HG03520 (cell line): ENCODE results near the gene ZNF202.
"Not testable (repeated sequence)": the region's sequence is repeated elsewhere in the genome, so short reads cannot be mapped to it uniquely, and the experiment has no call there.

Source experiments
- ATAC-seq: cut with Tn5 transposase; IDR thresholded peaks from one replicate; pipeline ENCODE4 v1.9.1; 2021; ENCODE audit warnings: mild to moderate bottlenecking, moderate library complexity; ENCODE audit not compliant: unreplicated experiment

ZNF202 gene

DNA sequence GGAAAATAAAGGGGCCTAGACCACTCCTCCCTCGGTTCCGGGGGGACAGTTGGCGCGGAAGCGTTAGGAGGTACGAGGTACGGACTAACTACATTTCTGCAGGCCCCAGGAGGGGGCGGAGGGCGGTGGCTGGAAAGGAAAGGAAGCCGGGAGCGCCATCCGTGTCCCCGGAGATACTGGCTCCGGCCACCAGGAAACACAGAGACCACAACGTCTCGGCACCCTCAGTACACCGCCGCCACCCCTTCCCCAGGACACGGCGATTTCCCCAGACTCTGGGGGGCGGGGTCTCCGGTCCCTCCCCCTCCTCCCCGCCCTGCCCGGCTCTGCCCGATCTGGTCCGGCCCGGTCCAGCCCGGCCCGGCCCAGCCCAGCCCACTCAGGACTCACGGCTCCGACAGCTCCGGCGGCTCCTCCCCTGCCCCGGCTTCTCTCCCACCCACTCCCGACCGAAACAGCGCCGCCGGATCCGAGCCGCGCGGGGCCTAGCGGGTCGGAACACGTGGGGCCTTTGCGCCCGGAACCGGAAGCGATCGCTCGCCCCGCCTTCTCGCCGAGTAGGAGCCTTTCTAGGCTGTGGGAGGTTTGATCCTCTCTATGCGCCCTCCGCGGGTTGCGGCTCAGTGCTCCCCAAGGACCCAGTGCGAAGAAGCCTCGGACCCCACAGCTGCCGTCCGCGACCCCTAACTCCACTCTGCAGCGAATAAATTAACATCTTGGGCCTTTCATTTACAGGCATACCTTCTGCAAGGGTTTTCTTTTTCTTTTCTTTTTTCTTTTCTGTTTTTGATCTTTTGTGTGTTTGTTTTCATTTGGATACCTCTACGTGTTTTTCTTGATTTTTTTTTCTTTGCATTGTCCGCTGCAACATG lies at the start of gene ZNF202:
TSS of gene ZNF202 (minus strand) at position 502 of the 872 bp plus-strand sequence. CDS start 10,772 bp downstream, outside the sequence.
- peak; percentile 98 for ATAC-seq

DNA sequence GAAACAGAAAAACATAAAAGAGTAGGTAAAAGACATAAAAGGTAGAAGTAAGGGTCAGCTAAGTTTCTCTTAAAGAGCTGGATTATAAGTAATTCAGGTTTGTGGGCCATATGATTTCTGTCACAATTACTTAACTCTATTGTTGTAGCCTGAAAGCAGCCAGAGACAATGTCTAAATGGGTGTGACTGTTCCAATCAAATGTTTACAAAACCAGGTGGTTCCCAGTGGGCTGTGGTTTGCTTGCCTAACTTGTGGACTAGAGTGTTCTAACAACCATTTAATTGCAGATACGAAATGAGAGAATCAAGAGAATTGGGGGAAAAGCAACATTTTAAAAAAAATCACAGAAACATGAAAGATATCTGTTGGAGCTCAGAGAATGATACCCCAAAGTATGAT lies 42.1 kb upstream of the ZNF202 start:
- ATAC-seq: no peak

DNA sequence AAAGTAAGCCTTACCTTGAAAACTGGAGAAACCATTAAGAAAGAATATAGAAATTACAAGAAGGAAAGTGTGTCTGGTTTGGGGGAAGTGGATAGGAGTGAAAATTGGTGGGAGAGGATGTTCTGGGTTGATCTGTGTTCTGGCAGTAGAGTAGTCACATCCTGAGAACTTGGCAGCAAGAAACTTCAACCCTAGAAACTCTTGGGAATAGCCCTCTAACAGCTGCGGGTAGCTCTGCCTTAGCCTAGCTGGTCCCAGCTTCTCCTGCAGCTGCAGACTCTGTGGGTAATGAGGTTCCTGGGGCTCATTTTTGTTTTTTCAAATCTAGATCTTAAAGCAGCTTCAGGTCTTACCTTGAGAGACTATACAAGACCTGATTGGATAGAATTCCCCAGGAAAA lies 37.1 kb upstream of the ZNF202 start:
- ATAC-seq: no peak

DNA sequence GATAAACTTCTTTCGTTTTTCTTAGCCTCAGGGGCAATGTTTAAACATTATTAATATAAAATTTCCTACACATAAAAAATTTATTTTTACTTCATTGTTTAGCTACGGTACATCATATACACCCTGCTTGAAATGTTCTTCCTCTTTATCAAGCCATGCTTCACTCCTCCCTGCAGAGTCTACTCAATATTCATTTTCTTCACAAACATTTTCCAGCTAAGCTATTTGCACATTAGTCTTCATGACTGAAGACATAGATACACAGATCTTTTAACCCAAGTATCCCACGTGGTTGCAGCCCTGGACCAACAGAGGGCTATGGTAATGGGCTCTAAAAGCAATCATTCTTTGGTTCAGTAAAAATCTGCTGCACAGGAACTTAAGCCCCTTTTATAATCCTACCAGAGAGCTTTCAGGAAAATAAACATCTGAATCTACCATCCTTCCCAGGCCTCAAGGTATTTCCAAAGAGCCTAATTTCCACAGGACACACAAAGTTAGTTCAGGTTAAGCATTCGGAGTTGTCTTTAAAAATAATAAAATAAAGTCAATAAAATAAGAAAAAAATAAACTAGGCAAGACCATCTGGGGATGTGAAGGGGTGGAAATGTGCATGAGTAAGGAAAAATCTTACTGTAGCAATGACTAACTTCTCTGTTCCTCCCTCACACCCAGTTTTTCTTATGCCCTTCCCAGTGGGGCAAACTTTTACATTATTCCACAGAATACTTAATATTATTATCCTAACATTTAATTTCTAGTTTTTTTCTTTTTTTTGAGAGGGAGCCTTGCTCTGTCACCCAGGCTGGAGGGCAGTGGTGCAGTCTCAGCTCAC lies 34.5 kb upstream of the ZNF202 start:
- no peak for ATAC-seq

DNA sequence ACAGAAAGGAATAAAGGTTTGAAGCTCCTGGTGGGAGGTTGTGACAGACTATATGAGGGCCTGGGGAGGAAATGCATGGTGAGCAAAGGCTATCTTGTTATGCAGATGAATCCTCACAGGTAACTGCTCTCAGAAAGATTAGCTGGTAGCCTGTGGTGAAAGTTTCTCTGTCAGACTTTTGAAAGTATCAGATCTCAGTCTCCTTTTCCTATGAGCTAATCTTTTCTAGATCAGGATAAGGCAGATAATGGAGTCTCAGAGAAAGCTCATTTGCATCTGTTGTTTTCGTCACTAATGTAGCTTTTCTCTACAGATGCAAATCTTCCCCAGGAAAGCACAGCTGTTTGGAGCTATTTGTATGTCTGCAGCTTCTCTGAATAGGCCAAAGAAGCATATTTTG lies 33.8 kb upstream of the ZNF202 start:
- peak; percentile 67 for ATAC-seq

DNA sequence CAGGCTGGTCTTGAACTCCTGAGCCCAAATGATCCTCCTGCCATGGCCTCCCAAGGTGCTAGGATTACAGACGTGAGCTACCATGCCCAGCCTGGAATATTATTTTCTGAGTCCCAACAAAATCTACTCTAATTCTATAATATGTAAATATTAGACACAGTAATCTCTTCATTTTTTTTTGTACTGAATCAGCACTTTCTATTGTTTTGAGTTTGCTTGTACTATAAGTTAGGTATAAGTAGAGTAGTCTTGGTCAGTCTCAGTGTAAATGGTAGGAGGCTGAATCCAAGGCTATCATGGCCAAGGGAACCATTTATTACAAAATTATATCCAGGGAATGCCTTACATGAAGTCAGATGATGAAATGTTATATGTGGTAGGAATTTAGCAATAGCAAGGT lies 32.5 kb upstream of the ZNF202 start:
- no peak for ATAC-seq

DNA sequence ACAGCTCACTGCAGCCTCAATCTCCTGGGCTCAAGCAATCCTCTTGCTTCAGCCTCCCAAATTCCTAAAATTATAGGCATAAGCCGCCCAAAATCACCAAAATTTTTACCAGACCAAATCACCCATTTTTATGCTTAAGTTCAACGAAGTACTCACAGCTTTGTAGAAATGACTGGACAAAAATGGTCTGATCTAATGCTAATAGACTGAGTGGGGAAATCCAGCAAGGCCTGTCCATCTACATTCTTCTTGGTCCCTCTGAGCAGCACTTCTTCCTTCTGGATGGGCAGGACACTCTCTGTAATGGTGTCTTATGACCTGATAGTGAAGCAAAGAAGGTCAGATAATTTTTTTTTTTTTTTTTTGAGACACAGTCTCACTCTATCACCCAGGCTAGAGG lies 31.6 kb upstream of the ZNF202 start:
- ATAC-seq: no peak

DNA sequence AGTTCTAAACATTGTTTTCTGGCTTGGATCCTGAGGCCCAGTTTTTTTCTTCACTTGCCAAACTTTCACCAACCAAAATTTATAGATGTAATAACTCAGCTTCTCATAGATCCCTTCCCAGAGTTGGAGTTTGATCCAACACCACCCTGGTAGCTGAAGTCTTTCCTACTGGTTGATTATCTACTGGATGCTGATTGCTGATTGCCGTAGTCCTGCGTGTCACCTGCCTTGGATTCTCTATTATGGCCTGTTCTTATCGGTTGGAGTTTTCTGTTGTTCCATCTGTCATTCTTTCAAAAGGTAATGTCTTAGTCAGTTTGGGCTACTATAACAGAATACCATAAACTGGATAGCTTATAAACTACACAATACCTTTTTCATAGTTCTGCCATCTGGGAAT lies 30.2 kb upstream of the ZNF202 start:
- no peak for ATAC-seq

DNA sequence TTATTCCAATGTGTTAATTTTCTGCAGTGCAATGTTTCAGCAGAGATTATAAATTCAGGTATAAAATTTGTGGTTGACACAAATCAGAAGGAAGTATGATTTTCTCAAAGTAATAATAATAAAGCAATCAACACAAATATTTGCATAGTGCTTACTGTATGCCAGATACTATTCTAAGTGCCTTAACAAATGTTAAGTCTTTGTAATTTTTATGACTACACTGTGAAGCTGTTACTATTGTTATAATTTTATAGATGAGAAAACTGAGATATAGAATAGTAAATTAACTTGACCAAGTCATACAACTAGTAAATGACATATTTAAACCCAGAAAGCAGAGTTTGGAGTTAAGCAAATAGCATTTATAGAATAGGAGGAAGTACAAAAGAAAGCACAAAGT lies 29.3 kb upstream of the ZNF202 start:
- ATAC-seq: no peak

DNA sequence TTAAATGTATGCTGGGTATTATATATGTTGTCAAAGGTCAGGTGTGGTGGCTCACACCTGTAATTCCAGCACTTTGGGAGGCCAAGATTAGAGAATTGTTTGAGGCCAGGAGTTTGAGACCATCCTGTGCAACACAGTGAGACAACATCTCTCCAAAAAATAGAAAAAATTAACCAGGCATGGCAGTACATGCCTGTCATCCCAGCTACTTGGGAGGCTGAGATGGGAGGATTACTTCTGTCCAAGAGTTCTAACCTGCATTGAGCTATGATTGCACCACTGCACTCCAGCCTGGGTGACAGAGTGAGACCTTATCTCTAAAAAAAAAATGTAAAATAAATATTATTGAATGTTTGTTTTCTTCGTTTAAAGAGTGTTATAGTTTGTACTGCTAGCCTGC lies 24.1 kb upstream of the ZNF202 start:
- ATAC-seq: no peak

DNA sequence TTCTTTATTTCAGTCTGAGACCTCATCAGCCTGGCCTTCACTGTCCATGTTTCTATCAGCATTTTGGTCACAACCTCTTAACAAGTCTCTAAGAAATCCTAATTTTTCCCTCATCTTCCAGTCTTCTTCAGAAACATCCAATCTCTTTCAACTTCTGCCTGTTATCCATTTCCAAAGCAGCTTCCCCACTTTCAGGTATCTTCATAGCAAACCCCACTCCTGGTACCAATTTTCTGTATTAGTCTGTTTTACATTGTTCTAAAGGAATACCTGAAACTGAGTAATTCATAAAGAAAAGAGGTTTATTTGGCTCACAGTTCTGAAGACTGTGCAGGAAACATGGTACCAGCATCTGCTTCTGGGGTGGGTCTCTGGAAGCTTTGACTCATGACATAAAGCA lies 21.0 kb upstream of the ZNF202 start:
- ATAC-seq: no peak

DNA sequence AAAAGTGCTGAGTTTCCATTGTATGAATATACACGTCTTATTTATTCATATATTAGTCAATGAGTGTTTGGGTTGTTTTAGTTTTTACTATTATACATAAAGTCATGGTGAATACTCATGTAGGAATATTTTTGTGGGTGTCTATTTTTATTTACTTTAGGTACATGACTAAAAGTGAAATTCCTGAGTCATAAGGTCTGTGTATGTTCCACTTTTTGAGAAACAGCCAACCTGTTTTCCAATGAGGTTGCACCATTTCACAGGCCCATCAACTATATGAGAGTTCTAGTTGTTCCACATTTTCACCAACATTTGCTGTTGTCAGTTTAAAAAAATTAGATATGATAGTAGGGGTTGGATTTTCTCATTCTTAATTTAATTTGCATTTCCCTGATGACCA lies 19.4 kb upstream of the ZNF202 start:
- peak; percentile 84 for ATAC-seq

DNA sequence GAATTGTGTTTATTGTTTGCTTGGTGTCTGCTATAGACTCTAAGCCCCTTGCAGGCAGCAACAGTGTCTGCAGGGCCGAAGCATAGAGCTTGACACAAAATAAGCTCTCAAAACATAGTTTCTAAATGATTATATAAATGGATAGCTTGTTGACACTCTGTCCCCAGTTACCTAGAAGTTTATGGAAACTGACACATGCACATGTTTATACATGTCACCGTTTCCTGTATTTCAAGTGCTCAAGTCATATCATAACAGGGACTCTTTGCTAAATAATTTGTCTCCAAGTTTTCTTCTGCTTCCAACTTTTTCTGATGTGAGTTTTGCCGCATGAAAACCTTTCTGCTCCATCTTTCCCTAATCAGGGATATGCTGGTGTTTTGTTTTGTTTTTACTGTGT lies 16.5 kb upstream of the ZNF202 start:
- ATAC-seq: no peak

DNA sequence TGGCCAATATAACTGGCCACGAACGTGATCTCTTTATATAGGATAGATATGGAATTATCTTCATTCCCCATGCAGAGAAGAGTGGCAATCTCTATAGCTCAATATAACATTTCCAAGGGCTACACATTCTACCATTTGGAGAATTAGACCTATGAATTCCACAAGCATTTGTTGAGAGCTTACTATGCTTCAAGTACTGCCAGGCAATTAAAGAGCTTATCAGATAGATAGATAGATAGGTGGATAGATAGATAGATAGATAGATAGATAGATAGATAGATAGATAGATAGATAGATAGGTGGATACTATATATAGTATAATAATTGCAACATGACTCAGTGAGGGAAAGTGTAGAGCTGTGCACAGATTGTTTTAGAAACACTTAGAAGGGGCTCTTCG lies 14.4 kb upstream of the ZNF202 start:
- no peak for ATAC-seq

DNA sequence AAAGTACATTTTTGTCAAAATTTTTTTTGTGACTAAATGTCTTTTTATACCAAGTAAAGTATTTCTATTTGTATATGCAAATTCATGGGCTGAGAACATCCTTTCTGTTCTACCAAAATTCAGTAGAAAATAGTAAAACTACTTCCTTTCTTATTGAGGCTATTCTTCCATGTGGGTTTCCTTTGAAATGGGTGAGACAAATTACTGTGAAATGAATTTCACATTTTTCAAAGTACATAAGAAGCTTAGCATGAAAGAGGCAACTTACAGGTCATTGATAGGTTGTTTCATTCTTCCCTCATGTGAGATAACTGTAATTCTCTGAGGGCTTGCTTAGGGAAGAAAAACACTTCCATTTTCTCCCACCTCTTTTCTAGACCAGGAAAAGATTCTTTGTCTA lies 13.9 kb upstream of the ZNF202 start:
- no peak for ATAC-seq

DNA sequence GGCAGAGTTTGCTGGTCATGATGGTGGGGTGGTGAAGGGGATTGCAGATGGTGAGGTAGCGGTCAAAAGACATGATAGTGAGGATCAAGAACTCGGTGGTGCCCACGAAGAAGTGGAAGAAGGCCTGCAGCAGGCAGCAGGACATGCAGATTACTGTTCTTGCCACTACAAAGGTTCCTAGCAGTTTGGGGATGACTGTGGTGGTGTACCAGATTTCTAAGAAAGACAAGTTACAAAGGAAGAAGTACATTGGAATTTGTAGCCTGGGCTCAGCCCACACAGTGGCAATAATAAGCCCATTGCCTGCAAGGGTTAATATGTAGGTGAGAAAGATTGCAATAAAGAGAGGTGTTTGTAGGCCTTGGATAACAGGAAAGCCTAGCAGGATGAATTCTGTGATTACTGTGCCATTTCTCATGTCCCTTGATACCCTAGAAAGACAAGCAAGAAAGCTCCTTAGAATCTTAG lies 12.7 kb upstream of the ZNF202 start, which contains the start of gene OR6X1:
TSS of gene OR6X1 (minus strand) at position 418 of the 468 bp plus-strand sequence. CDS start at position 418, 0 bp downstream.
- ATAC-seq: no peak

DNA sequence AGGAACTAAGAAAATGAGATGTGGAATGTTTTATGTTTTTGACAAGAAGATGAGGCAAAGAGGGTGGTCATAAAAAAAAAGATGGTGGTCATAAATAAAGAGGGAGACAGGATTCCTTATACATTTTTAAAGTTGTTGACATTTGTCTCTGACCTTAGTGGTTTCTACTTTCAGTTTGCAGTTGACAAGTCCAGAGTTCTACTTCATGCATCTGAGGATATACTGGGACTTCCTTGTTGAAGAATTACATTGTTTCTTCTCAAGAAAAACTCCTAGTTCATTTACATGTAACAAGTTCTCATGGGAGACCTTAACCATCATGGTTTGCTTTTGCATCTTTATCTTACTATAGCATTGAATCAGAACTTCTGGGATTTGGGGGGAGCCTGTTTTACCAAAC lies 11.7 kb upstream of the ZNF202 start:
- ATAC-seq: no peak

DNA sequence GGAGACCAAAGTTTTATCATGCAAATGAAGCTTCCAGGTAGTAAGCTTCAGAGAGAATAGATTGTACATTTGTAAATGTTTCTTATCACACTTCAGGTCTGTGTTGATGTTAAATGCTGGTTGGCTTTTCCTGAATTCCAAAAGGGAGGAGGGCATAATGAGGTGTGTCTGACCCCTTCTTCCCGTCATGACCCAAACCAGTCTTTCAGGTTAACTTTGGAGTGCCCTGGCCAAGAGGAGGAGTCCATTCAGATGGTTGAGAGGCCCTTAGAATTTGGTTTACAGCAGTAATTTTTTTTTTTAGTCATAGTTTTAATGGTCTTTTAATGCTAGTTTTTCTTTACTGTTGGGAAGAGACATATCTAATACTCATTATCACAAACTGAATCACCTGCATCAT lies 10.3 kb upstream of the ZNF202 start:
- no peak for ATAC-seq

DNA sequence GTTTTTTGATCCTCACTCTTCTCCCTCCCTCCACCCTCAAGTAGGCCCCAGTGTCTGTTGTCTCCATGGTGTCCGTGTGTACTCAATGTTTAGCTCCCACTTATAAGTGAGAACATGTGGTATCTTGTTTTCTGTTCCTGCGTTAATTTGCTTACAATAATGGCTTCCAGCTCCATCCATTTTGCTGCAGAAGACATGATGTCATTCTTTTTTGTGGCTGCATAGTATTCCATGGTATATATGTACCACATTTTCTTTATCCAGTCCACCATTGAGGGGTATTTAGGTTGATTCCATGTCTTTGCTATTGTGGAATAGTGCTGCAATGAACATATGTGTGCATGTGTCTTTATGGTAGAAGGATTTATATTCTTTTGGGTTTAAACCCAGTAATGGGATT lies 6.9 kb upstream of the ZNF202 start:
- ATAC-seq: not testable (repeated sequence)

DNA sequence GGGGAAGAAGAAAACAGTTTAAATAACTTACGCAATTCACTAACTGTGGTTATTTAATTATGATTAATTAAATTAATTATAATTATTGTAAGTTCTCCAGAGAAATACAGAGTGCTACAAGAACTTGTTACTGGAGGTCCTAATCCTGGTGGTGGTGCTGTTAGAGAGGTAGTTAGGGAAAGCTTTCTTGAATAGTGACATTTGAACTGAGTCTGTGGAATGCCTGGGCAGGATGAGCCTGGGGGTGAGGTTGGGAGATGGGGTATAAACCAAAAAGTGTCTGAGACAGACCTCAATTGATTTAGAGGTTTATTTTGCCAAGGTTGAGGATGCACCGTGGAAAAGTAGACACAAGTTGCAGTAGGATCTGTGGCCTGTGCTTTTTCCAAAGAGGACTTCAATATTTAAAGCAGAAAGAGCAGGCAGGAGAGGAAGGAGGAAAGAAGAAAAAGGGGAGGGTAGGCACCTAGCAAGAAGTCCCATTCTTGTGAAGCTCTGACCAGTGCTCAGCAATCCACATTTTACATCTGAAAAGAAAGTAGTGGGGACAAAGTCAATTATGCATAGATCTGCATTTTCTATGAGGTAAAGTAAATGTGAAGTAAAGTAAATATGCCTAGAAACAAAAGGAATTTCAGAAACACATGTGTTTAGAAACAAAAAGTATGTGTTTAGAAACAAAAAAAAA lies 4.4 kb upstream of the ZNF202 start:
- ATAC-seq: no peak

DNA sequence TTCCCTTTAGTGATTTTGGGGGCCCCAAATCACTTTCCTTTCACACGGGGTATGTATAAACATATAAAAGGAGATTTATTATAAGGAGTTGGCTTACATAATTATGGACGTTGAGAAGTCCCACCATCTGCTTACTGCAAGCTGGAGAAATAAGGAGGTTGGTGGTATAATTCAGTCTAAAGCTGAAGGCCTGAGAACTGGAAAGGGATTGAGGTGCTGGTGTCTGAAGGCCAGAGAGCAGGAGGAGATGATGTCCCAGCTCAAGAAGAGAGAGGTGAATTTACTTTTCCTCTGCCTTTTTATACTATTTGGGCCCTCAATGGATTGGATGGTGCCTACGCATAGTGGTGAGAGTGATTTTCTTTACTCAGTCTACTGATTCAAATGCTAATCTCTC lies 1.3 kb upstream of the ZNF202 start:
- no peak for ATAC-seq
